GM21447 (cell line): ENCODE data around the gene GHR.

Source experiments
- ATAC-seq: cut with Tn5 transposase; IDR thresholded peaks from one replicate; pipeline ENCODE4 v1.9.1; 2021; ENCODE audit not compliant: unreplicated experiment

The GHR gene

GRCh38 chr5:42461507-42461906 is 38.3 kb downstream of the GHR start:
- no peak for ATAC-seq

GRCh38 chr5:42462083-42462482 is 38.8 kb downstream of the GHR start:
- ATAC-seq: no peak

- no peak for ATAC-seq
Observed at GRCh38 chr5:42467572-42467971, 44.3 kb downstream of the GHR start.

DNA sequence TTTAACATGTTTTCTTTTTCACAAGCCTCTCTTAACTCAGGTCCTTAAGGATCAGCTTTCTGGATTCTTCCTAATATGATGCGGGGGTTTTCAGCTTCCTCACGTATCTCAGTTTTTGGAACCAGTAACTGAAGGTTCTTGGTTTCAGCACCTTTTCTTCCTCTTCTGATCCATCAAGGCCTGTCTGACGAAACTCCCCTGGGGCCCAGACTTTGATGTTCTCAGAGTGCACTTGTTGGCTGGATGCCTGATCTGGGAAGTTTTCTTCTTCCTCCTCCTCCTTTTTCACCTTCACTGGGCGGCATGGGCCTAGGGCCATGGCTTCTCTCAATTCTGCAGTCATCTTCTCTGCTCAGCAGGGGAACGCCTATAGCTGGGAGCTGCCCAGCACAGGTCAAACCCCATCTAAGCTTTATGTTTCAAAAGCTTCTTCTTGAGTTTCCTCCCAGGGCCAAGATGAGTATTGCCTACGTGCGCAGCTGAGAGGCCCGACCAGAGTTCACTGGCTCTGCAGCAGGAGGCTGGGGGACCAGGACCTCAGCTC is 44.8 kb downstream of the GHR start:
- ATAC-seq: no peak

DNA sequence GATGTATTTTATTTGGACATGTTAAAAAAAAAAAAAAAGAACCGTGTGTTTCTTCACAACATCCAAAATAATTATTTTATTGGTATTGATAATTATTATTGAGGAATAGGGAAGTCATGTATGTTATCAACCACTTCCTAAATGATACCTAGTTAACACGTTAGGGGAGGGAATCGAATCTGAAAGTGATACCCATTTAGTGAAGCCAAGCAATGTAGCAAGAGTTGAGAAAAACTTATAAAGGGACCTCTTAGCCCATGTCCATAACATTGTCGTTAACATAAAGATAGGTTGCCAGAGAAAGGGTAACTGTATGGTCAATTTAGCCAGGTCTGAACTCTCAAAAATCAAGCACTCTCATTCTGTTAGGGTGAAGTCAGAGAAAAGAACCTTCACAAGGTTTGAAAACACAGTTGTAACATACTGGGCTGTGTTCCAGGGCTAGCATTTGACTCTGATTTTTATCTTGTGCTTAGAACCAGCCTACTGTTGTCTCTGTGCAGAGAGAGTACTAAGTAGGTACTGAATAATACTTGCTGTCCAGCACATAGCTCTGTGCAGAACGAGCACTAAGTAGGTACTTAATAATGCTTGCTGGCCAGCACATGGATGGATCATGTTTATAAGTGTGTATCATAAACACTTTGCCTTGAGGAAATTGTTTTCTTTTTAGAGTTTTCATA is 60.4 kb downstream of the GHR start:
- peak; percentile 96 for ATAC-seq

DNA sequence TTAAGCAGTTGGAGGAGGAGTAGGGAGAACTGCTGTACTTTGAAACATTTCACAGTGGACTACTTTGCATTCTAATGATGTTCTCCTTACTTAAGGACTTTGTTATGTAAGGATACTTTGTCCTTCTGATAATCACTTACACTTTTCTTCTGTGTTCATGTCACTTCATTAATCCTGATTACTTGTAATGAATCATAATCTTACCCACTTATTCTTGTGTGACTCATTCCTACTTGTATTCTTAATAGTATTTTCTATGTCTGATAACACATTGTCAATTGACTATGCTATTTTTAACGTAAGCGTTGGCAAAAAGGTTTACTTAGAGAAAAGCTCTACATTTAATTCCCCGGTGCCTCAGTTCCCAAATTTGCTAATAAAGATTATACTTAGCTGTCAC is 63.8 kb downstream of the GHR start:
- ATAC-seq: no peak

GRCh38 chr5:42487821-42488220 is 64.6 kb downstream of the GHR start:
- no peak for ATAC-seq

- no peak for ATAC-seq
Observed at GRCh38 chr5:42490831-42491230, 67.6 kb downstream of the GHR start.

- no peak for ATAC-seq
Observed at GRCh38 chr5:42491699-42492098, 68.5 kb downstream of the GHR start.

GRCh38 chr5:42492974-42493373 is 69.7 kb downstream of the GHR start:
- ATAC-seq: no peak

- no peak for ATAC-seq
Observed at GRCh38 chr5:42494414-42494813, 71.2 kb downstream of the GHR start.

DNA sequence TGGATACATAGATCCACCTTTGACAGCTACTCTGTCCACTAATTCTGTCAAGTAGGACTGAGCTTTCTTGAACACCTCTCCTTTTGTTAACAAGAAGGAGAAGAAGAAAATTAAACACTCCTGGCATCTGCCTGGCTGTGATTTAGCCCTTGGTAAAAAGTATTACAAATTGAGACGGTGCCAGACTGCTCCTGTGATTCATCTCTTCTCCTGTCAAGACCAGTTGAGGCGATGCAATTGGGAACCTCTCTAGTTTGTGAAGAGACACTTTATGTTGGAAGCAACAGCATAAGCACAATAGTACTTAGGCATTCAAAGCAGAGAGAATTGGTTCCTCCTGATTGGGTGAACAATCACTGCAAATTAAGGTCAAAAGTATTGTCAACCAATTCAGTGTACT is 72.7 kb downstream of the GHR start:
- ATAC-seq: no peak

DNA sequence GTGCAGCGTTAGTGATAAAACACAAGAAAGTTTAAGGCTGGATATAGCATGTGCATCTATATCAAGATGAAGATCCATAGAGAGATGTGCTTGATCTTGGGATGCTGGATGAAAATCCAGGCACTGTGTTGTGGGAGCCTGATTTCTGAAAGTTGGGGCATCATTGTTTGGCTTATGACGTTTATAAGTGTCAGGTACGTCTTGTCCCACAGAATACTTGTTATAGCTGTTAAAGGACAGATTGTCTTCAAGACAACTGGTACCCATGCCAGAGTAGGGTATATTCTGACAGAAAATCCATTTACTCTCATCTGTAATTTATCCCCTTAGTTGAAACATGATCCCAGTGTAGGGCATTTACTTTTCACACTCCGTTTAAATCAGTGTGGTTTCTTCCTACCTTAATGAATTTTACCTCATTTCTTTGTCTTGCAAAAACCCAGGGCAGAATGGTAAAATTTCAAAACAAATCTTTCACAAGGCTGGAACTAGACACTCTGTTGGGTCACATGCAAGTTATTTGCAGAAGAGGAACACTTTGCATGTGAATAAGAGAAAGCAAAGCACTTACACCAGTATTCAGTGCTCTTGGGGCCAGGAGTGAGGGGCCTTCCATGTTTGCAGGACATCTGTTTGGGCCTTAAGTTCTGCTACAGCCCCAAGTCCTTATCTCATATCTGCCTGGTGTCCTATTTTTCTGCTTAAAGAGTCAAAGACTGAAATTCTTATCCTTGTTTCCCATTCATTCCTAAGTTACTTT is 73.3 kb downstream of the GHR start:
- ATAC-seq: no peak

DNA sequence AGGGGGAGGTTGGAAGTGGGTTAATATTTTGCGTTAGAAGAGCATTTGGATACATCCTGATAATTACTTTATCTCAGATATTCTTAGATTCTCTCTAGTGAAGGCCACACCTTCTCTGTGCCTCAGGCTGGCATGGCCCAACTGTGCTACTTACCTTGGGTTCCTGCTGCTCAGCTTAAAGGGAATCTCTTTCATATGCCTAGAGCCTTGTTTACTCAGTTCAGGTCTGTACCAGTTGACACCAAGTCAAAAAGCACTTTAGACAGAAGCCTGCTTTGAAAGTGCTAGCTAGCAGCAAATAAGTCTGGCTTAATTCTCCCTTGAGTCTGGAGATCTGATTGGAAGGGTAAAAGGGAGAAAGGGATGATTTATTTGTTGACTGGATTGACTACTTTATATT is 74.8 kb downstream of the GHR start:
- ATAC-seq: no peak

DNA sequence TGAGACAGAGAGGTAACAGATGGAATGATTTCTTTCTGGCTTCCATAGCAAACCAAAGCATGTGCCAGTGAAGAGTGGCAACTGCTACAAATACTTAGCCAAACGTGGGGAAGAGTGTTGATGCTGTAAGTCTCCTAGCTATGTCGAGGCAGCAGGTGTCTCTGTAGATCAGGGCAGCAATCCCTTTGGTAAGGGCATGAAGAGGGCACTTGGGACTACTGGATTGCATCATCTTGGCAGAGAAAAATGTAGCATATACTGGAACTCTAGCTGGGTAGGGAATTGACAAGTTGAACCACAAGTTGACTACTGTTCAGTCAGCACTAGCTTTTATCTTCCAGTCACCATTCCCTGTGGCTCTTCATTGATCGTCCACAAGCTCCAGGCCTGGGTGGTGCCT is 75.8 kb downstream of the GHR start:
- ATAC-seq: no peak

DNA sequence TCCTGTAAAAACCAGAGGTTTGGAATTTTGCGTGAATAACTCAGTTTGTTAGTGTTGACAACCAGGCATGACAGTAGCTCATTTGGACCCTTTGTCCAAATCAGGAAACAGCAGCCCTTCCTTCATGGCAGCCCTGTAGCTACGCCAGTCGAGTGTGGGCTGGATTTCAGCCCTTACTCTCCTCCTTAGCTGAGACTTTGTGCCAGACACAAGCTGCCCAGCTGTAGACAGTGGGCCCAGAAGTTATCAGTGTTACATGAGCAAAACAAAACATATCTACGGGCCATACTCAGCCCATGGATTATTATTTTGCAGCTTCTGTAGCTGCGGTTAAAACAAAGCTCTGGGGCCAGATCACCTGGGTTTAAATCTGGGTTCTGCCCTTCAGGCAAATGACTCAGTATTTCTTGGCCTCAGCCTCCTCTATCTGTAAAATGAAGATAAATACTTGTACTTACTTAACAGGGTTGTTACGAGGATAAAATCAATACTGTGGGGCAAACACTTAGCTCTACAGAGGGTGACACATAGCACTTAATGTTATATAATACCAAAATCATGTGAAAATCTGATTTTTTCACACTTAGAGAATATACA is 76.9 kb downstream of the GHR start:
- ATAC-seq: no peak

DNA sequence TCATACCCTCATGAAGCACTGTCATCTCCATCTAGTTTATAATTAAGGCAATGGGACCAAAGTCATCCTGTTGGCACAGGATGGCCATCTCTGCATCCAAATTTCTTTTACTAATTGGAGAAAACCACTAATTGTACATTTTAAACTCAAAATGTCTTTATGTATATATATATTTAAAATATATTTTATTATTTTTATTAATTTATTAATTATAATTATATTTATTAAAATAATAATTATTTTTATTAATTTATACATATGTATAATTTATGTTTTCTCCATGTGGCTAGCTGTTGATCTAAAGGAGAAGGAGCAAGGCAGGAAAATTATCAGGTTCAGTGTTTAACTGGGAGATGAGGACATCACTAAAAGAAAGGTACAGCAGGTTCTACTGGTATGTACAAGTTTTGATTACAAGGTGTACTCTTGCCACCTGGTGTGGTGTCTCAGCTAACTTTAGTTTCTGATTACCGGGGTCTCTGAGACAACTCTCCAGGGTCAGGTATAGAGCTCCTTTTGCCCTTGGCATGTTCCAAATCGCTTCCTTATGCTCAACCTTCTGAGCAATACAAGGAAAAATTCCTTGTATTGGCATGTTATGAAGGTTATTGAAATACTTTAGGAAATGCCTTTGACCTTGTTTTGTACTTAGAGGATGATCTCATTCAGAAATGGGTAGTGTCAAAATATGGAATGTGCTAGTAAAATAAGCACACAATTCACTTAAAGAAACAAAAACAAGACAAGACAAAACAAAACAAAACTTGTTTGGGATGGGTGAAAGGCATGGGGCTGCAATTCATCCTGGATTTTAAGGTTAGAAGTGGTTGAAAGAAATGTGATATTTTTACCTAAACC is 79.6 kb downstream of the GHR start:
- ATAC-seq: no peak

DNA sequence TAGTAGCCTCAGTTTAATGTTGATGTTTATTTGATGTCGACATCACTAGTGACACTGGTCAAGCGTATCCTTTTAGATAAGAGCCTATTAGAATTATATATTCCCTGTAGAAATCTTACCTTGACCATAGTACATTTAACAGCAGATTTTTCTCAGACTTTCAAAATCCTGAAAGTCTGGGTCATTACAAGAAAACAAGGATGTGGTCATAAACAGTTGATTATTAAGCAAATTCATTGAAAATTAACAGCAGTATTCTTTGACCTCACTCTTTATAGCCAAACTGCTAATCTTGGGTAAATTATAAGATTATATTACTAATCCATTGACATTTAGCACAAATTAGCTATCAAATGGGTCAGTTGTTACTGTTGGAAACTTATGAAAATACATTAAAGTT is 83.4 kb downstream of the GHR start:
- ATAC-seq: no peak

- ATAC-seq: no peak
Observed at GRCh38 chr5:42507451-42508097, 84.3 kb downstream of the GHR start.

GRCh38 chr5:42513246-42513645 is 90.0 kb downstream of the GHR start:
- no peak for ATAC-seq

- ATAC-seq: no peak
Observed at GRCh38 chr5:42514754-42515153, 91.5 kb downstream of the GHR start.
